ENCODE results near the gene GALNT13. TPM values are rescaled to one million over a fixed set of nuclear protein-coding genes. Genes with fewer than 3 reads are reported as not detected.

The GALNT13 gene
- total RNA-seq, 2 donors from 2014 or later: 6.0 to 9.8 TPM

- Histone ChIP-seq H3K27ac (ENCODE audit: low read depth, low read length) (no peak overlapping the region), H3K4me1 (ENCODE audit: control insufficient read depth, insufficient read depth, low read length) (no peaks in the 10 kb centered on the region), H3K36me3 (ENCODE audit: control insufficient read depth, insufficient read depth, low read length) (no peaks in the 10 kb centered on the region), H3K4me3 (ENCODE audit: low read length) (no peak overlapping the region), H3K9ac (ENCODE audit: extremely low read depth, low read length, poor library complexity, severe bottlenecking) (no peak overlapping the region), H3K9me3 (ENCODE audit: control insufficient read depth, low read length) (no peaks in the 10 kb centered on the region), H3K27me3 (ENCODE audit: control insufficient read depth, insufficient read depth, low read length, poor library complexity, severe bottlenecking) (no peaks in the 10 kb centered on the region)
- Mint-ChIP-seq H3K4me3 (no peak overlapping the region), H3K4me1 (no peaks in the 10 kb centered on the region), H3K36me3 (ENCODE audit: low read depth) (no peaks in the 10 kb centered on the region), H3K27ac (no peak overlapping the region), H3K9me3 (no peaks in the 10 kb centered on the region), H3K27me3 (ENCODE audit: insufficient read depth) (no peaks in the 10 kb centered on the region)
- no peak for DNase-seq
- TF ChIP-seq, protein P1, sequence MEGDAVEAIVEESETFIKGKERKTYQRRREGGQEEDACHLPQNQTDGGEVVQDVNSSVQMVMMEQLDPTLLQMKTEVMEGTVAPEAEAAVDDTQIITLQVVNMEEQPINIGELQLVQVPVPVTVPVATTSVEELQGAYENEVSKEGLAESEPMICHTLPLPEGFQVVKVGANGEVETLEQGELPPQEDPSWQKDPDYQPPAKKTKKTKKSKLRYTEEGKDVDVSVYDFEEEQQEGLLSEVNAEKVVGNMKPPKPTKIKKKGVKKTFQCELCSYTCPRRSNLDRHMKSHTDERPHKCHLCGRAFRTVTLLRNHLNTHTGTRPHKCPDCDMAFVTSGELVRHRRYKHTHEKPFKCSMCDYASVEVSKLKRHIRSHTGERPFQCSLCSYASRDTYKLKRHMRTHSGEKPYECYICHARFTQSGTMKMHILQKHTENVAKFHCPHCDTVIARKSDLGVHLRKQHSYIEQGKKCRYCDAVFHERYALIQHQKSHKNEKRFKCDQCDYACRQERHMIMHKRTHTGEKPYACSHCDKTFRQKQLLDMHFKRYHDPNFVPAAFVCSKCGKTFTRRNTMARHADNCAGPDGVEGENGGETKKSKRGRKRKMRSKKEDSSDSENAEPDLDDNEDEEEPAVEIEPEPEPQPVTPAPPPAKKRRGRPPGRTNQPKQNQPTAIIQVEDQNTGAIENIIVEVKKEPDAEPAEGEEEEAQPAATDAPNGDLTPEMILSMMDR (conservative IDR thresholded peaks at IDR 0.05): no peak
- 96 to 100% methylated on average over 3 to 17 of the region's 17 CpGs for WGBS, 2 experiments (ENCODE audit: insufficient coverage in 1 of 2, insufficient read length in 1 of 2)
Measured at GRCh38 chr2:154013514-154013913, 141.8 kb downstream of the GALNT13 start.

DNA sequence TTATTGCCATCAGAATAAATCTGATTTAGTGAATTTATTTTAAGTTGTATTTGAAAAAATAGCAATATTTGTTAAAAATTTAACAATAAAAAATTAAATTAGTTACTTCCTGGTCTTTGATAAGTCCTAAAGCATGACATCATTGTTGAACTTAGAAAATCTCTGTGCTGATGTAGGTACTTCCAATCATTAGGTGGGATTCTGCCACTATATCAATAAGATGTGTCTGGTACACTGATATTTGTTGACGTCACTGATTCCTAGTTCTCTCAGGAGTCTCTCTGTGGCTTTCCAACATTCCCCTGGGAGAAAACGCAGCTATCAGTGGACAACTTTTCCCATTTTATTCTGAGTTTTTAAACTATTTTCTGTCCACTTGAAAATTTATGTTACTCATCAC is 143.5 kb downstream of the GALNT13 start:
- Mint-ChIP-seq H3K9me3 (peaks cover 5% of the 10 kb centered on the region), H3K36me3 (ENCODE audit: low read depth) (no peaks in the 10 kb centered on the region), H3K4me1 (no peaks in the 10 kb centered on the region), H3K27me3 (ENCODE audit: insufficient read depth) (no peaks in the 10 kb centered on the region), H3K4me3 (no peak overlapping the region), H3K27ac (no peak overlapping the region)
- Histone ChIP-seq H3K4me3 (ENCODE audit: low read length) (no peak overlapping the region), H3K9me3 (ENCODE audit: control insufficient read depth, low read length) (no peaks in the 10 kb centered on the region), H3K36me3 (ENCODE audit: control insufficient read depth, insufficient read depth, low read length) (no peaks in the 10 kb centered on the region), H3K4me1 (ENCODE audit: control insufficient read depth, insufficient read depth, low read length) (no peaks in the 10 kb centered on the region), H3K9ac (ENCODE audit: extremely low read depth, low read length, poor library complexity, severe bottlenecking) (no peak overlapping the region), H3K27me3 (ENCODE audit: control insufficient read depth, insufficient read depth, low read length, poor library complexity, severe bottlenecking) (no peaks in the 10 kb centered on the region), H3K27ac (ENCODE audit: low read depth, low read length) (no peak overlapping the region)
- WGBS, 2 experiments (ENCODE audit: insufficient coverage in 1 of 2, insufficient read length in 1 of 2): 97 to 100% methylated on average over 2 of the region's 2 CpGs
- no peak for DNase-seq
- TF ChIP-seq, protein P1 (conservative IDR thresholded peaks at IDR 0.05): no peak

- Histone ChIP-seq H3K9ac (ENCODE audit: extremely low read depth, low read length, poor library complexity, severe bottlenecking) (no peak overlapping the region), H3K4me3 (ENCODE audit: low read length) (no peak overlapping the region), H3K9me3 (ENCODE audit: control insufficient read depth, low read length) (no peaks in the 10 kb centered on the region), H3K4me1 (ENCODE audit: control insufficient read depth, insufficient read depth, low read length) (no peaks in the 10 kb centered on the region), H3K27me3 (ENCODE audit: control insufficient read depth, insufficient read depth, low read length, poor library complexity, severe bottlenecking) (no peaks in the 10 kb centered on the region), H3K27ac (ENCODE audit: low read depth, low read length) (no peak overlapping the region), H3K36me3 (ENCODE audit: control insufficient read depth, insufficient read depth, low read length) (no peaks in the 10 kb centered on the region)
- Mint-ChIP-seq H3K36me3 (ENCODE audit: low read depth) (no peaks in the 10 kb centered on the region), H3K4me1 (no peaks in the 10 kb centered on the region), H3K9me3 (no peaks in the 10 kb centered on the region), H3K4me3 (no peak overlapping the region), H3K27me3 (ENCODE audit: insufficient read depth) (no peaks in the 10 kb centered on the region), H3K27ac (no peak overlapping the region)
- WGBS, 2 experiments (ENCODE audit: insufficient coverage in 1 of 2, insufficient read length in 1 of 2): 96% methylated on average over 3 of the region's 3 CpGs; no CpG with 5 or more reads in 1 of the 2 experiments
- TF ChIP-seq, protein P1 (conservative IDR thresholded peaks at IDR 0.05): no peak
- DNase-seq: no peak
Measured at GRCh38 chr2:154029504-154029903, 157.8 kb downstream of the GALNT13 start.
